C4-2B (cell line): ENCODE measurements around the gene RAB3IL1.

ENCODE experiments used
- CTCF ChIP-seq: fragments of 450-650 bp; conservative IDR thresholded peaks from 2 replicates; pipeline ENCODE4 v1.5.1; 2017; ENCODE audit warnings: mild to moderate bottlenecking
- ZFX ChIP-seq: fragments of 450-650 bp; IDR thresholded peaks from 2 replicates; pipeline ENCODE4 v1.6.1; 2017

GRCh38 chr11:61896665-61897386 is 20.5 kb downstream of the RAB3IL1 start:
- TF ChIP-seq CTCF (no peak), ZFX (no peak)
